ENCODE measurements around the gene USP32. TPM values are rescaled to one million over a fixed set of nuclear protein-coding genes. Genes with fewer than 3 reads are reported as not detected.

USP32 gene
- total and polyA plus RNA-seq, 2 of the 8 experiments (the other 6 are each of a cell fraction or from before 2014, with no cell fraction given) = 29.6 to 112 TPM

DNA sequence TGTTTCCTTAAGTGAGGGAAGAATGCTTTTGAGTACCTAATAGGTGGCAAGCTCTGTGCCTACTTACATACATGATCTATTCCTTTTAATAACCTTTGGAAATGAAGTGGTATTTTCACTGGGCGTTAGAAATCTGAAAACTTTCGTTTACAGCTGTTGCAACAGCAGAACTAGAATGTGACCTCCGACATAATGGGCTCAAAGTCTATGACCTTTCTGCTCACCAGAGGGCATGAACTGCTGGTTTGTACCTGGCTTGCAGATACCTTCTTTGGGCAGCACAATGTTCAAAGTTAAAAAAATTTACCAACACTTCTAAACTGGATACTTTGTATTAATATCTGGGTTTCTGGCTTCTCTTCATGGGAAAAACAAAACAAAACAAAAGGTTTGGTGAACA is 217.9 kb downstream of the USP32 start:
- H3K9me3 ChIP-seq (ENCODE audit: insufficient read depth in 2 of 2, low read depth in 1 of 2, low read length in 1 of 2) = no peaks in the 10 kb centered on the region
- no peak overlapping the region for H3K4ac ChIP-seq (replicated peaks; ENCODE audit: insufficient read length, low read depth, low read length)
- no peak overlapping the region for H3K14ac ChIP-seq (ENCODE audit: insufficient read length)
- no peaks in the 10 kb centered on the region for H4K20me1 ChIP-seq (replicated peaks in 1 of 2; ENCODE audit: control insufficient read depth in 1 of 2, insufficient read depth in 2 of 2, low read length in 2 of 2)
- H2BK5ac ChIP-seq (ENCODE audit: low read depth, low read length) = no peak overlapping the region
- no peak overlapping the region for H4K8ac ChIP-seq (ENCODE audit: extremely low read depth, insufficient read depth, low read length)
- WGBS, 2 experiments (ENCODE audit: extremely low coverage in 1 of 2, insufficient coverage in 1 of 2, insufficient read length in 1 of 2, insufficient replicate concordance in 2 of 2, low coverage in 1 of 2, low lambda C conversion rate in 2 of 2, missing lambda C conversion rate in 1 of 2) = 94% methylated on average over 3 of the region's 3 CpGs; no CpG with 5 or more reads in 1 of the 2 experiments
- H3K18ac ChIP-seq (ENCODE audit: extremely low read depth, low read length) = no peak overlapping the region
- H3K79me1 ChIP-seq (ENCODE audit: low read depth, low read length) = no peaks in the 10 kb centered on the region
- H2AK5ac ChIP-seq (ENCODE audit: low read depth, low read length) = no peak overlapping the region
- ChIA-PET CTCF (ENCODE audit: partially characterized antibody) (interaction anchor here (0.9 to 5.6 kb wide), 8 partner anchors 12 to 250 kb away, joined by 3 to 51 read pairs (median 3); partner anchors contain the start of gene CA4), POLR2A (ENCODE audit: partially characterized antibody) (interaction anchor here (1.9 to 2.3 kb wide), 2 partner anchors 11 to 23 kb away, joined by 5 to 9 read pairs; no protein-coding TSS in a partner anchor)
- H4K5ac ChIP-seq (ENCODE audit: insufficient read length, low read depth, low read length) = no peak overlapping the region
- H4K91ac ChIP-seq (replicated peaks; ENCODE audit: insufficient read length, low read length) = no peak overlapping the region
- no peak overlapping the region for H2BK15ac ChIP-seq (ENCODE audit: low read length)
- no peak overlapping the region for H2AFZ ChIP-seq (ENCODE audit: low read length)
- no peaks in the 10 kb centered on the region for H3K23me2 ChIP-seq (ENCODE audit: low read depth, low read length)
- no peak for FAIRE-seq
- H3K4me3 ChIP-seq (ENCODE audit: extremely low read depth in 1 of 4, insufficient read depth in 2 of 4, low read depth in 3 of 4, low read length in 4 of 4) = no peak overlapping the region
- H3K79me2 ChIP-seq (ENCODE audit: control insufficient read depth in 1 of 2, insufficient read depth in 2 of 2, low read length in 2 of 2) = no peaks in the 10 kb centered on the region
- no peak overlapping the region for H2BK12ac ChIP-seq (ENCODE audit: low read depth, low read length)
- H3K23ac ChIP-seq (ENCODE audit: insufficient read length) = no peak overlapping the region
- no peak for DNase-seq (ENCODE audit: low read depth in 1 of 2, low spot score in 2 of 2)
- no peak overlapping the region for H3K56ac ChIP-seq (replicated peaks; ENCODE audit: insufficient read length, low read depth, low read length)
- no peak overlapping the region for H2BK120ac ChIP-seq (replicated peaks; ENCODE audit: low read depth, low read length)
- H2BK20ac ChIP-seq (ENCODE audit: low read length) = no peak overlapping the region
- no peaks in the 10 kb centered on the region for H3K27me3 ChIP-seq (replicated peaks in 1 of 4; ENCODE audit: control insufficient read depth in 3 of 4, extremely low read depth in 1 of 4, insufficient read depth in 3 of 4, low read length in 3 of 4)
- H3K27ac ChIP-seq (ENCODE audit: low read depth, low read length) = no peak overlapping the region
- no peak overlapping the region for H3K9ac ChIP-seq (replicated peaks in 1 of 4; ENCODE audit: extremely low read depth in 1 of 4, low read depth in 3 of 4, low read length in 3 of 4)
- H3K4me2 ChIP-seq (ENCODE audit: insufficient read depth in 1 of 2, low read depth in 2 of 2, low read length in 2 of 2) = no peak overlapping the region
- H3K36me3 ChIP-seq (ENCODE audit: control insufficient read depth in 2 of 4, insufficient read depth in 4 of 4, low read length in 3 of 4) = peaks cover 0 to 7% (median 0%) of the 10 kb centered on the region in 4 experiments; a peak in 2 of 8 replicates
- peaks cover 0 to 2% (median 0%) of the 10 kb centered on the region in 4 experiments; a peak in 1 of 7 replicates for H3K4me1 ChIP-seq (replicated peaks in 1 of 4; ENCODE audit: control insufficient read depth in 3 of 4, insufficient read depth in 4 of 4, low read length in 3 of 4)
- no peak for TF ChIP-seq TEAD4 (IDR thresholded peaks at IDR 0.05; ENCODE audit: low read depth, low read length)
- TF ChIP-seq EZH2 (IDR thresholded peaks at IDR 0.05; ENCODE audit: low read depth, low read length, severe bottlenecking) = no peak
- TF ChIP-seq NRF1 (IDR thresholded peaks at IDR 0.05; ENCODE audit: low read depth, low read length) = no peak
- TF ChIP-seq YY1 (IDR thresholded peaks at IDR 0.05; ENCODE audit: low read depth, low read length) = no peak
- TF ChIP-seq TAF7 (optimal IDR thresholded peaks at IDR 0.05; ENCODE audit: borderline replicate concordance, low read depth, low read length) = no peak
- no peak for TF ChIP-seq PHF8 (conservative IDR thresholded peaks at IDR 0.05; ENCODE audit: low read depth, low read length)
- no peak for TF ChIP-seq RBBP5 (IDR thresholded peaks at IDR 0.05; ENCODE audit: borderline replicate concordance, low read depth, low read length)
- no peak for TF ChIP-seq SIN3A (conservative IDR thresholded peaks at IDR 0.05 in 1 of 2, IDR thresholded peaks at IDR 0.05 in 1 of 2; ENCODE audit: low read depth in 1 of 2, low read length in 2 of 2)
- TF ChIP-seq SIX5 (IDR thresholded peaks at IDR 0.05; ENCODE audit: low read depth, low read length) = no peak
- TF ChIP-seq NANOG (IDR thresholded peaks at IDR 0.05; ENCODE audit: insufficient read depth, low read depth, low read length, poor library complexity, severe bottlenecking) = no peak
- TF ChIP-seq ZNF274 (IDR thresholded peaks at IDR 0.05; ENCODE audit: borderline replicate concordance, extremely low read depth, low read length) = no peak
- no peak for TF ChIP-seq SRF (IDR thresholded peaks at IDR 0.05; ENCODE audit: low read depth, low read length)
- no peak for TF ChIP-seq CREB1 (IDR thresholded peaks at IDR 0.05)
- no peak for TF ChIP-seq CBX8 (IDR thresholded peaks at IDR 0.05; ENCODE audit: borderline replicate concordance, low read depth, low read length)
